ENCODE results near the gene CHD2.
A peak's percentile ranks its signal among the peaks of the same experiment; 100 is the strongest.
"Not testable (repeated sequence)": the region's sequence is repeated elsewhere in the genome, so short reads cannot be mapped to it uniquely, and the experiment has no call there.

Gene CHD2

DNA sequence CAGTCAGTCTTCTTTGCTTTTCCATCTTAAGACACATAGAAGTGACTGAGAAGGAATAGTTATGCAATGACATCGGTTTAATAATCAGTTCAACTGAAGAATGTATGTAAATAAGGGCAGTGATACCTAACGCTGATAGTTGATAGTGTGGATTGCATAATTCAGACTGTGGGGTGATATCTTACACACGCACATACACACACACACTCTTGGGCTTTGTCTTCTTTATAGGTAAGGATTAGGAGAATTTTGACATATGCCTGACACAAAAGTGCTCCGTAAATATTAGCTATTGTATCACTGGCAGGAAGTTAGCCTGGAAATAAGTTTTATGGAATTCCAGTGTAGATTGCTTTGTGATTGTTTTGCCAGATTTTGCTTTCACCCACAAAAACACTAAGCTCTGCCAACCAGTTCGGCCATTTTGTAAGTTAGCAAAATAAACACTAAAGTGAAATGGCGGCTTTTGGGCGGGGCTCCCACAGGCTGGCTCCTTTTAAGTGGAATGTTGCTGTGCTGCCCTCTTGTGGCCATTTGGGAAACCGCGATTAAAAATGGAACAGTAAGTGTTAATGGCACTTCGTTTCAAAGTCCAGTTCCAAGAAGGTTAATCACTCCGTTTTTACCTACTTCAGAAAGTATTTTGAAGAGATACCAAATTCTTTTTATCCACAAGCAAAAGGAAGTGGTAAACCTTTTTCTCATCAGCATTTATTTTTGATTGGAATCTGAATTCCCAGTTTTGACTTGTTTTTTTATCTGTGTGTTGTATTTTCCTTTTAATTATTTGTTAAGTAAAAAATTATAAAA is 17.7 kb downstream of the CHD2 start:
- Histone ChIP-seq H4K20me1 (ENCODE audit: control insufficient read depth, insufficient read depth, low read depth, low read length) (no peaks in the 10 kb centered on the region), H3K9me2 (replicated peaks; ENCODE audit: control insufficient read depth, low read length) (no peaks in the 10 kb centered on the region), H3F3A (ENCODE audit: control insufficient read depth, insufficient read depth) (peaks cover 20% of the 10 kb centered on the region), H3K27me3 (ENCODE audit: control insufficient read depth, low read length) (no peaks in the 10 kb centered on the region), H3K27ac (ENCODE audit: low read depth, low read length) (peak overlapping the region; percentile 70), H3K9me3 (ENCODE audit: control insufficient read depth, insufficient read depth, low read length) (no peaks in the 10 kb centered on the region), H3K4me2 (ENCODE audit: low read length) (peak overlapping the region; percentile 77), H3K4me3 (ENCODE audit: low read length) (peak overlapping the region; percentile 63), H3K79me2 (ENCODE audit: control insufficient read depth, low read length) (peaks cover 76% of the 10 kb centered on the region), H3K4me1 (ENCODE audit: control insufficient read depth, low read length) (peaks cover 70% of the 10 kb centered on the region), H3K36me3 (ENCODE audit: control insufficient read depth, low read length) (peaks cover 34% of the 10 kb centered on the region)
- TF ChIP-seq EZH2phosphoT487 (IDR thresholded peaks at IDR 0.05; ENCODE audit: borderline replicate concordance, low read length): no peak
- TF ChIP-seq, protein P1, sequence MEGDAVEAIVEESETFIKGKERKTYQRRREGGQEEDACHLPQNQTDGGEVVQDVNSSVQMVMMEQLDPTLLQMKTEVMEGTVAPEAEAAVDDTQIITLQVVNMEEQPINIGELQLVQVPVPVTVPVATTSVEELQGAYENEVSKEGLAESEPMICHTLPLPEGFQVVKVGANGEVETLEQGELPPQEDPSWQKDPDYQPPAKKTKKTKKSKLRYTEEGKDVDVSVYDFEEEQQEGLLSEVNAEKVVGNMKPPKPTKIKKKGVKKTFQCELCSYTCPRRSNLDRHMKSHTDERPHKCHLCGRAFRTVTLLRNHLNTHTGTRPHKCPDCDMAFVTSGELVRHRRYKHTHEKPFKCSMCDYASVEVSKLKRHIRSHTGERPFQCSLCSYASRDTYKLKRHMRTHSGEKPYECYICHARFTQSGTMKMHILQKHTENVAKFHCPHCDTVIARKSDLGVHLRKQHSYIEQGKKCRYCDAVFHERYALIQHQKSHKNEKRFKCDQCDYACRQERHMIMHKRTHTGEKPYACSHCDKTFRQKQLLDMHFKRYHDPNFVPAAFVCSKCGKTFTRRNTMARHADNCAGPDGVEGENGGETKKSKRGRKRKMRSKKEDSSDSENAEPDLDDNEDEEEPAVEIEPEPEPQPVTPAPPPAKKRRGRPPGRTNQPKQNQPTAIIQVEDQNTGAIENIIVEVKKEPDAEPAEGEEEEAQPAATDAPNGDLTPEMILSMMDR (IDR thresholded peaks at IDR 0.05; ENCODE audit: low read depth, low read length, poor library complexity, severe bottlenecking): peak; percentile 85

DNA sequence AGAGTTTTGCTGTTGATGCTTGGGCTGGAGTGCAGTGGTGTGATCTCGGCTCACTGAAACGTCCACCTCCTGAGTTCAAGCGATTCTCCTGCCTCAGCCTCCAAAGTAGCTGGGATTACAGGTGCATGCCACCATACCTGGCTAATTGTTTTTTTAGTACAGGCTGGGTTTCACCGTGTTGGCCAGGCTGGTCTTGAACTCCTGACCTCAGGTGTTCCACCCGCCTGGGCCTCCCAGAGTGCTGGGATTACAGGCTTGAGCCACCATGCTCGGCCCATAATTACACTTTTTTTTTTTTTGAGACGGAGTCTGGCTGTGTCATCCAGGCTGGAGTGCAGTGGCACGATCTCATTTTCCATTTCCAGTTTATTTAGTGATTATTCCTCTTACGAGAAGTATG is 18.8 kb downstream of the CHD2 start:
- peaks cover 36% of the 10 kb centered on the region for H3K36me3 ChIP-seq (ENCODE audit: control insufficient read depth, low read length)

DNA sequence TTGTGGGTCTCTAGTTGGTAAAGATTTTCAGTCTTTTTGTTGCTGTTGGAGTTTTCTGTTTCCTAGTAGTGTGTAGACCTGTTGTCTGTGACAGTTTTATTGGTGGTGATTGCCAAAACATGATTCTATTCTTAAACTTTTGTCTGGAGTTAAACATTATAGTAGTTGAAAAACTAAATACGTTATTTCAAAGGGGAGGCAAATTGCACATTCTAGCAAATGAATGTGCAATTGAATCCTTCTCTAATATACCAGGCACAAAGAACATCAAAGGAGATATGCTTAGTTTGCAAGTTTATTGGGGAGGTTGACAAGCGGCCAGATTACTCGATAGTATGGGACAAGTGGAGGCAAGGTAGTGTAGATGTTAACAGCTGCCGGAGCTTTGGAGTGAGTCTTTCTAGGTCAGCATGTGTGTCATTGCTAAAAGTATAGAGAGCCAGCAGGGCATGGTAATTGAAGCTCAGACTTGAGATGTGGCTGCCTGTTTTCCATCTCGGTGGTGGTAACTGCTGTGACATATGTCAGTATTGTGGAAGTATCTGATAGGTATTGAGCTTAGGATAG is 20.6 kb downstream of the CHD2 start:
- no peaks in the 10 kb centered on the region for H4K20me1 ChIP-seq (ENCODE audit: control insufficient read depth, insufficient read depth, low read depth, low read length)
- no peaks in the 10 kb centered on the region for H3K27me3 ChIP-seq (ENCODE audit: control insufficient read depth, low read length)
- no peaks in the 10 kb centered on the region for H3K9me2 ChIP-seq (replicated peaks; ENCODE audit: control insufficient read depth, low read length)
- no peak overlapping the region for H3K4me2 ChIP-seq (ENCODE audit: low read length)
- no peak for TF ChIP-seq EZH2phosphoT487 (IDR thresholded peaks at IDR 0.05; ENCODE audit: borderline replicate concordance, low read length)
- TF ChIP-seq, protein P1 (IDR thresholded peaks at IDR 0.05; ENCODE audit: low read depth, low read length, poor library complexity, severe bottlenecking): no peak
- H3K9me3 ChIP-seq (ENCODE audit: control insufficient read depth, insufficient read depth, low read length): no peaks in the 10 kb centered on the region
- no peak overlapping the region for H3K4me3 ChIP-seq (ENCODE audit: low read length)
- peaks cover 57% of the 10 kb centered on the region for H3K79me2 ChIP-seq (ENCODE audit: control insufficient read depth, low read length)
- H3K27ac ChIP-seq (ENCODE audit: low read depth, low read length): no peak overlapping the region
- H3K36me3 ChIP-seq (ENCODE audit: control insufficient read depth, low read length): peaks cover 54% of the 10 kb centered on the region
- peaks cover 41% of the 10 kb centered on the region for H3K4me1 ChIP-seq (ENCODE audit: control insufficient read depth, low read length)
- H3F3A ChIP-seq (ENCODE audit: control insufficient read depth, insufficient read depth): peaks cover 12% of the 10 kb centered on the region

More for the DNA sequence above, 18.8 kb downstream of the CHD2 start:
- H3K4me1 ChIP-seq (ENCODE audit: control insufficient read depth, low read length): peaks cover 59% of the 10 kb centered on the region
- not testable (repeated sequence) for H3K27ac ChIP-seq (ENCODE audit: low read depth, low read length); H3K9me3 ChIP-seq (ENCODE audit: control insufficient read depth, insufficient read depth, low read length); H4K20me1 ChIP-seq (ENCODE audit: control insufficient read depth, insufficient read depth, low read depth, low read length); H3K27me3 ChIP-seq (ENCODE audit: control insufficient read depth, low read length); H3K4me2 ChIP-seq (ENCODE audit: low read length); H3K4me3 ChIP-seq (ENCODE audit: low read length); H3K9me2 ChIP-seq (replicated peaks; ENCODE audit: control insufficient read depth, low read length)
- peaks cover 71% of the 10 kb centered on the region for H3K79me2 ChIP-seq (ENCODE audit: control insufficient read depth, low read length)
- peaks cover 14% of the 10 kb centered on the region for H3F3A ChIP-seq (ENCODE audit: control insufficient read depth, insufficient read depth)
